ENCODE measurements around the gene NUDT16L1. TPM values are rescaled to one million over a fixed set of nuclear protein-coding genes. Genes with fewer than 3 reads are reported as not detected.

NUDT16L1 gene
- total RNA-seq, 1 donor from 2014 or later = 20.4 TPM

DNA sequence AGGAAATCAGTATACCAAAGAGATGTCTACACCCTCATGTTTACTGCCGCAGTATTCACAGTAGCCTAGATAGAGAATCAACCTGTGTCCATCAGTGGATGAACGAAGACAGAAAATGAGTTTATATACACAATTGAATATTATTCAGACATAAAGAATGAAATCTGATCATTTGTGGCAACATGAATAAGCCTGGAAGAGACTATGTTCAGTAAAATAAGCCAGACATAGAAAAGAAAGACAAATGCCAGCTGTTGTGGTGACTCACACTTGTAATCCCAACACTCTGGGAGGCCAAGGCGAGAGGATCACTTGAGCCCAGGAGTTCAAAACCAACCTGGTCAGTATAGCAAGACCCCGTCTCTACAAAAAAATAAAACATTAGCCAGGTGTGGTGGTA, 16.1 kb downstream of the NUDT16L1 start:
- DNase-seq (ENCODE audit: low spot score) = no peak
- Mint-ChIP-seq H3K27me3 (ENCODE audit: low read depth) (no peaks in the 10 kb centered on the region), H3K36me3 (ENCODE audit: low read depth) (peaks cover 31% of the 10 kb centered on the region), H3K9me3 (ENCODE audit: low read depth) (no peaks in the 10 kb centered on the region), H3K4me3 (ENCODE audit: unreplicated experiment) (no peak overlapping the region), H3K4me1 (ENCODE audit: low read depth) (peaks cover 6% of the 10 kb centered on the region), H3K27ac (ENCODE audit: unreplicated experiment) (no peak overlapping the region)
- TF ChIP-seq, protein P1, sequence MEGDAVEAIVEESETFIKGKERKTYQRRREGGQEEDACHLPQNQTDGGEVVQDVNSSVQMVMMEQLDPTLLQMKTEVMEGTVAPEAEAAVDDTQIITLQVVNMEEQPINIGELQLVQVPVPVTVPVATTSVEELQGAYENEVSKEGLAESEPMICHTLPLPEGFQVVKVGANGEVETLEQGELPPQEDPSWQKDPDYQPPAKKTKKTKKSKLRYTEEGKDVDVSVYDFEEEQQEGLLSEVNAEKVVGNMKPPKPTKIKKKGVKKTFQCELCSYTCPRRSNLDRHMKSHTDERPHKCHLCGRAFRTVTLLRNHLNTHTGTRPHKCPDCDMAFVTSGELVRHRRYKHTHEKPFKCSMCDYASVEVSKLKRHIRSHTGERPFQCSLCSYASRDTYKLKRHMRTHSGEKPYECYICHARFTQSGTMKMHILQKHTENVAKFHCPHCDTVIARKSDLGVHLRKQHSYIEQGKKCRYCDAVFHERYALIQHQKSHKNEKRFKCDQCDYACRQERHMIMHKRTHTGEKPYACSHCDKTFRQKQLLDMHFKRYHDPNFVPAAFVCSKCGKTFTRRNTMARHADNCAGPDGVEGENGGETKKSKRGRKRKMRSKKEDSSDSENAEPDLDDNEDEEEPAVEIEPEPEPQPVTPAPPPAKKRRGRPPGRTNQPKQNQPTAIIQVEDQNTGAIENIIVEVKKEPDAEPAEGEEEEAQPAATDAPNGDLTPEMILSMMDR (IDR thresholded peaks at IDR 0.05) = no peak

DNA sequence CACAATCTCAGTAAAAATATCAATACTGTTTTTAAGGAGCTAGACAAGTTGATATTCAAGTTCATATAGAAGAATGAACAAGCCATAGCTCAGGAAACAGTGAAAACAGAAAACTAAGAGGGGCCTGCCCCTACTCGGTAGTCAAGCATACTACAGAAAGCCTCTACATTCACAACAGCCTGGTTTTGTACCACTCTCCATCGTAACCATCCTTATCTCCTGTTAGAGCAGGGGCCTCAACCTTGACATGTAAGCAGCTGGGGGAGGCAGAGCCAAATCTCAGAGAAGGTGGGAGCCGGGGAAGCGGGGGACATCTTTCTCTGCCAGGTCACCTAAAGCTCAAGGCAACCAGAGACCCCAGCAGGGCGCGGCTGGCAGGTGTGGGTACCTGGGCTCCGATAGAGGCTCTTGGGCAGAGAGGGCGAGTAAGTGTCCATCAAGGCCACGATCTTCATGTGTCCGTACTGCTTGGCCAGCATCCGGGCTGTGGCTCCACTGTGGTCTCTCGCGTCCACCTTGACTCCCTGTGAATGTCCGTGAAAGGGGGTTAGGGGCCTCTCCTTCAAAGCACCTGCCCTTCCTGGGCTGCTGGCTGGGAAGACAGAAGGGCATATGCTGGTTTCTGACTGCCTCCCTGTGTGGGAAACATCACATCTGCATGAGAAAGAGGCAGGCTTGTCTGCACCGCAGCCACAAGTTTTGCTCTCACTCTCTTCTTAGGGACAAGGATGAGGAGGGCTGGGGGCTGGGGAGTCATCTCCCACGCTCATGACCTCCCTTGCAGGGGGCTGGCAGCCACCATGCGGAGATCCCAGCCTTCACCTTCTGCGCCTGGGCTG, 20.5 kb downstream of the NUDT16L1 start:
- H3K4me1 Mint-ChIP-seq (ENCODE audit: low read depth) = peaks cover 6% of the 10 kb centered on the region
- TF ChIP-seq, protein P1 (IDR thresholded peaks at IDR 0.05) = no peak
- no peak overlapping the region for H3K27ac Mint-ChIP-seq (ENCODE audit: unreplicated experiment)
- H3K36me3 Mint-ChIP-seq (ENCODE audit: low read depth) = peaks cover 22% of the 10 kb centered on the region
- H3K9me3 Mint-ChIP-seq (ENCODE audit: low read depth) = no peaks in the 10 kb centered on the region
- H3K4me3 Mint-ChIP-seq (ENCODE audit: unreplicated experiment) = no peak overlapping the region
- H3K27me3 Mint-ChIP-seq (ENCODE audit: low read depth) = no peaks in the 10 kb centered on the region
- peak; percentile 65 for DNase-seq (ENCODE audit: low spot score)

DNA sequence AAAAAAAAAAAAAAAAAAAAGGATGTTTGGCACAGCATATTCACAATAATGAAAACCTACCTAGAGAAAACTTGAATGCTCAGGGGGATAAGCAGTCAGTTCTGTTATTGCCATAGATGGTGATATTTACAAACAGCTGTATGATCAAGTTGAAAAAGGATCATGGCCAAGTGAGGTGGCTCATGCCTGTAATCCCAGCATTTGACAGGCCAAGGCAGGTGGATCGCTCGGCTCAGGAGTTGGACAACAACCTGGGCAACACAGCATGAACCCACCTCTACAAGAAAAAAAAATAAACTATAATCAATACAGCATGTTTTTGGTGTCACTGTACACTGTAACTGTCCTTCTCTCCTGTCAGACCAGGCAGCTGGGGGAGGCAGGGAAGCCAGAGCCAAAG, 21.6 kb downstream of the NUDT16L1 start:
- H3K9me3 Mint-ChIP-seq (ENCODE audit: low read depth) = no peaks in the 10 kb centered on the region
- TF ChIP-seq, protein P1 (IDR thresholded peaks at IDR 0.05) = no peak
- no peak overlapping the region for H3K4me3 Mint-ChIP-seq (ENCODE audit: unreplicated experiment)

DNA sequence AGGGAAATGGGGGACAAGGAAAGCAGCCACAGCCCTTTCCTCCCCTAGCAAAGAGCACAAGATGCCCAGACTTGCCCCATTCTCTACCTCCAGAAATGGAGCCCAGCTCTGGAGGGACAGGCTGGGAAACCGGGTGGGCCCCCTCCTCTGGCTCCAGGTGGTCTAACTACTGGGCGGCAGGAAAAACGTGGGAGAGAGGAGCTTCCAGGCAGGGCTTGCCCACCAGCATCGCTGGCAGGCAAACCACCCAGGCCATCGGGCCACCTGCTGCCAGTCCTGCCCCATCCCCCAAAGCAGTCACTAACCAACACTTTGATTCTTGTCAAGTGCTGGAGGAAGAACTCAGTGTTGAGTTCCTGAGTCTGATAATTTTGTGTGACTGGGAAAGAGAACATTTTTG, 25.1 kb downstream of the NUDT16L1 start:
- TF ChIP-seq, protein P1 (IDR thresholded peaks at IDR 0.05) = no peak
- Mint-ChIP-seq H3K9me3 (ENCODE audit: low read depth) (no peaks in the 10 kb centered on the region), H3K27ac (ENCODE audit: unreplicated experiment) (no peak overlapping the region), H3K36me3 (ENCODE audit: low read depth) (peaks cover 9% of the 10 kb centered on the region), H3K4me3 (ENCODE audit: unreplicated experiment) (no peak overlapping the region), H3K4me1 (ENCODE audit: low read depth) (peaks cover 10% of the 10 kb centered on the region), H3K27me3 (ENCODE audit: low read depth) (no peaks in the 10 kb centered on the region)
- DNase-seq (ENCODE audit: low spot score) = no peak

More for the DNA sequence above, 21.6 kb downstream of the NUDT16L1 start:
- H3K27me3 Mint-ChIP-seq (ENCODE audit: low read depth) = no peaks in the 10 kb centered on the region
- no peak overlapping the region for H3K27ac Mint-ChIP-seq (ENCODE audit: unreplicated experiment)
- H3K36me3 Mint-ChIP-seq (ENCODE audit: low read depth) = peaks cover 15% of the 10 kb centered on the region
- DNase-seq (ENCODE audit: low spot score) = no peak
- no peaks in the 10 kb centered on the region for H3K4me1 Mint-ChIP-seq (ENCODE audit: low read depth)

DNA sequence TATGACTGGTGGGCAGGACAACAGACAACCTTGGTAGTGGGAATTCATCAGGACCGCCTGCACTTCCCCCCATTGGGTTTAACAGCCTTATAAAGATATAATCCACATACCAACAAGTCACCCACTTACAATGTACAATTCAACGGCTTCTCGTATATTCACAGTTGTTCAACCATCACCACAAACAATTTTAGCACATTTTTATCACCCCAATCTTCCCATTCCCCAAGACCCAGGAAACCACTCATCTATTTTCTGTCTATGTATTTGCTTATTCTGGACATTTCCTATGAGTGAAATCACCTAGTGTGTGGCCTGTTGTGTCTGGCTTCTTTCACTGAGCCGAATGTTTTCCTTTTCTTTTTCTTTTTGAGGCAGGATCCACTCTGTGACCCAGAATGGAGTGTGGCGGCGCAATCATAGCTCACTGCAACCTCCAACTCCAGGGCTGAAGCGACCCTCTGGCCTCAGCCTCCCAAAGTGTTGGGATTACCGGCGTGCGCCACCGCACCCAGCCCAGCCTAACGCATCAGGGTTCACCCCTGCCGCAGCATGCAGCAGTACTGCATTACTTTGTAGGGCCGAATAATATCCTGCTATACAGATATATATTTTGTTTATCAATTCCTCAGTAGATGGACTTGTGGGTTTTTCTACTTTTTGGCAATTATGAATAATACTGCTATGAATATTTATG, 29.9 kb downstream of the NUDT16L1 start:
- Mint-ChIP-seq H3K9me3 (ENCODE audit: low read depth) (no peaks in the 10 kb centered on the region), H3K4me3 (ENCODE audit: unreplicated experiment) (no peak overlapping the region), H3K4me1 (ENCODE audit: low read depth) (peaks cover 10% of the 10 kb centered on the region), H3K27ac (ENCODE audit: unreplicated experiment) (peak overlapping the region; percentile 74), H3K36me3 (ENCODE audit: low read depth) (peaks cover 3% of the 10 kb centered on the region), H3K27me3 (ENCODE audit: low read depth) (no peaks in the 10 kb centered on the region)
- peak; percentile 49 for DNase-seq (ENCODE audit: low spot score)
- TF ChIP-seq, protein P1 (IDR thresholded peaks at IDR 0.05) = no peak
